ENCODE results near the gene IDH3A. TPM values are rescaled to one million over a fixed set of nuclear protein-coding genes. Genes with fewer than 3 reads are reported as not detected.

The IDH3A gene
- total and polyA plus RNA-seq, 9 of the 15 experiments (the other 6 are each of a cell fraction or from before 2014, with no cell fraction given): 37.4 to 249 (median 107) TPM

DNA sequence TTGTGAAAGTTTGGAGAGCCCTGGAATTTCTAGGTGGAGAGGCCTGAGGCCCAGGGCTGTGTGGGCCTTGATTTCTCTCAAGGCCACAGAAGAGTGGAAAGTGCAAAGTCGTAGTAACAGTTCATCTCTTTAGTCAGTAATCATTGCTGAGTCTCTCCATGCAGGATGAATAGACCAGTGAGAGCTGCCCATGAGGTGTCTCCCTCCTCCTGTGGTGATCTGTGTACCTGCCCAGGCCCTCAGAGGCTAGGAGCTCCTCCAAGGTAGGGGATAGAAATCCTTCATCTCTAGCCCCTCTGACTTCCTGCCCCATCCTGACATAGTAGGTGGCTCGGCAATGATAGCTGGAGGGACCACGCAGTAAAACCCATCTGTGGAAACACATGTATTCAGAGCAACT is 6.8 kb upstream of the IDH3A start:
- intact Hi-C loops (cut with micrococcal nuclease): no loop called here

More for the DNA sequence above, 6.8 kb upstream of the IDH3A start:
- ChIA-PET CTCF (ENCODE audit: low intra/inter-chr PET ratio) (no interaction called here), POLR2A (interaction anchor here (0.6 to 0.7 kb wide), 2 partner anchors 335 to 963 kb away, joined by 3 read pairs; no protein-coding TSS in a partner anchor)
- H3K9me3 ChIP-seq (replicated peaks; ENCODE audit: control insufficient read depth, insufficient read depth, low read depth, low read length): no peaks in the 10 kb centered on the region
- no peak overlapping the region for H3K4me3 ChIP-seq
- H3K79me2 ChIP-seq (ENCODE audit: control insufficient read depth, insufficient read depth, low read length): no peaks in the 10 kb centered on the region
- in situ Hi-C loops (cut with MboI): no loop called here
- no peak for FAIRE-seq
- WGBS (ENCODE audit: insufficient coverage, low coverage, missing lambda C conversion rate): 51% methylated on average over 3 of the region's 3 CpGs
- H3K9ac ChIP-seq (ENCODE audit: insufficient read depth in 1 of 2, low read depth in 2 of 2, low read length in 2 of 2): no peak overlapping the region
- H3K4me2 ChIP-seq (ENCODE audit: insufficient read depth, low read length): no peak overlapping the region
- ATAC-seq: no peak; the same call in 2 of the 3 replicates
- H3K4me1 ChIP-seq (replicated peaks in 1 of 2; ENCODE audit: control insufficient read depth in 2 of 2, insufficient read depth in 2 of 2, low read length in 2 of 2): peaks cover 5 to 9% of the 10 kb centered on the region in 2 experiments; a peak in 3 of 5 replicates
- H3K27me3 ChIP-seq (ENCODE audit: control insufficient read depth in 2 of 2, insufficient read depth in 2 of 2, low read length in 2 of 2): no peaks in the 10 kb centered on the region
- no peak for TF ChIP-seq SPI1 (IDR thresholded peaks at IDR 0.05; ENCODE audit: borderline replicate concordance, low read depth, low read length)
- TF ChIP-seq, protein P1, sequence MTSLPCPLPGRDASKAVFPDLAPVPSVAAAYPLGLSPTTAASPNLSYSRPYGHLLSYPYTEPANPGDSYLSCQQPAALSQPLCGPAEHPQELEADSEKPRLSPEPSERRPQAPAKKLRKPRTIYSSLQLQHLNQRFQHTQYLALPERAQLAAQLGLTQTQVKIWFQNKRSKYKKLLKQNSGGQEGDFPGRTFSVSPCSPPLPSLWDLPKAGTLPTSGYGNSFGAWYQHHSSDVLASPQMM (CRISPR knock-in tag; IDR thresholded peaks at IDR 0.05): no peak
- TF ChIP-seq ZNF354B (CRISPR knock-in tag; IDR thresholded peaks at IDR 0.05): no peak
- no peak for TF ChIP-seq HDAC8 (tag; IDR thresholded peaks at IDR 0.05)
- TF ChIP-seq, protein P2, sequence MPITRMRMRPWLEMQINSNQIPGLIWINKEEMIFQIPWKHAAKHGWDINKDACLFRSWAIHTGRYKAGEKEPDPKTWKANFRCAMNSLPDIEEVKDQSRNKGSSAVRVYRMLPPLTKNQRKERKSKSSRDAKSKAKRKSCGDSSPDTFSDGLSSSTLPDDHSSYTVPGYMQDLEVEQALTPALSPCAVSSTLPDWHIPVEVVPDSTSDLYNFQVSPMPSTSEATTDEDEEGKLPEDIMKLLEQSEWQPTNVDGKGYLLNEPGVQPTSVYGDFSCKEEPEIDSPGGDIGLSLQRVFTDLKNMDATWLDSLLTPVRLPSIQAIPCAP (CRISPR knock-in tag; IDR thresholded peaks at IDR 0.05; ENCODE audit: borderline replicate concordance): no peak
- no peak for TF ChIP-seq SETDB1 (IDR thresholded peaks at IDR 0.05; ENCODE audit: low read length)
- no peak for TF ChIP-seq NCOA6 (IDR thresholded peaks at IDR 0.05)
- TF ChIP-seq SRSF7 (optimal IDR thresholded peaks at IDR 0.05; ENCODE audit: low read depth, low read length): no peak
- TF ChIP-seq ZBTB1 (CRISPR knock-in tag; IDR thresholded peaks at IDR 0.05; ENCODE audit: borderline replicate concordance, low read depth): no peak
- TF ChIP-seq RNF2 (IDR thresholded peaks at IDR 0.05): no peak
- TF ChIP-seq CBFA2T3 (IDR thresholded peaks at IDR 0.05): no peak
- no peak for TF ChIP-seq FOXJ3 (CRISPR knock-in tag; IDR thresholded peaks at IDR 0.05)
- TF ChIP-seq PCBP2 (IDR thresholded peaks at IDR 0.05; ENCODE audit: low read depth, low read length, poor library complexity, severe bottlenecking): no peak
- no peak for TF ChIP-seq MAFF (IDR thresholded peaks at IDR 0.05; ENCODE audit: low read length)
- TF ChIP-seq YY1 (IDR thresholded peaks at IDR 0.05; ENCODE audit: borderline replicate concordance in 1 of 3, control insufficient read depth in 1 of 3, extremely low read depth in 1 of 3, insufficient read depth in 3 of 3, insufficient read length in 1 of 3, insufficient replicate concordance in 2 of 3, low read depth in 1 of 3, low read length in 2 of 3): no peak
- TF ChIP-seq ZNF232 (CRISPR knock-in tag; IDR thresholded peaks at IDR 0.05): no peak
- H3K36me3 ChIP-seq (ENCODE audit: control insufficient read depth, insufficient read depth, low read length): no peaks in the 10 kb centered on the region
- no peak overlapping the region for H3K27ac ChIP-seq (ENCODE audit: extremely low read depth, low read depth, low read length)
- H2AFZ ChIP-seq (ENCODE audit: low read depth, low read length): no peak overlapping the region
- H4K20me1 ChIP-seq (replicated peaks; ENCODE audit: control insufficient read depth, insufficient read depth, low read length): no peaks in the 10 kb centered on the region; the same call in 1 of the 2 replicates
- BruUV-seq (replicated peaks): no TSS peak
- H3K9me1 ChIP-seq (ENCODE audit: control insufficient read depth, insufficient read depth, low read length): no peaks in the 10 kb centered on the region
- DNase-seq (ENCODE audit: extremely low read depth in 1 of 4, low spot score in 3 of 4): no peak
